ENCODE data around the gene HMGN1. TPM values are rescaled to one million over a fixed set of nuclear protein-coding genes. Genes with fewer than 3 reads are reported as not detected.

Gene HMGN1
- total RNA-seq, 1 experiment from 2014 or later = 516 TPM

- Histone ChIP-seq H4K5ac (ENCODE audit: insufficient read length, low read depth, low read length) (no peak overlapping the region), H3K27me3 (ENCODE audit: insufficient read depth, low read length) (no peaks in the 10 kb centered on the region), H2AFZ (ENCODE audit: low read length) (no peak overlapping the region), H2BK120ac (ENCODE audit: low read depth, low read length, poor library complexity, severe bottlenecking) (no peak overlapping the region), H2BK12ac (ENCODE audit: insufficient read length, low read depth, low read length) (no peak overlapping the region), H3K79me2 (ENCODE audit: insufficient read depth, low read length) (no peaks in the 10 kb centered on the region), H4K8ac (replicated peaks; ENCODE audit: insufficient read length, low read depth, low read length) (no peak overlapping the region), H4K91ac (ENCODE audit: insufficient read length, low read depth, low read length) (no peak overlapping the region), H3K9ac (ENCODE audit: extremely low read depth, insufficient read length, low read length) (no peak overlapping the region), H3K4me2 (ENCODE audit: insufficient read depth, insufficient read length, low read length) (no peak overlapping the region), H4K20me1 (ENCODE audit: control insufficient read depth, insufficient read depth, insufficient read length) (no peaks in the 10 kb centered on the region), H2BK5ac (ENCODE audit: insufficient read length, low read length) (no peak overlapping the region), H2BK15ac (ENCODE audit: low read depth, low read length) (no peak overlapping the region), H3K14ac (ENCODE audit: insufficient read depth, low read length) (no peak overlapping the region), H3K18ac (ENCODE audit: insufficient read length, low read depth, low read length) (no peak overlapping the region), H2BK20ac (ENCODE audit: low read depth, low read length, poor library complexity, severe bottlenecking) (no peak overlapping the region), H2AK5ac (ENCODE audit: insufficient read length, low read length) (no peak overlapping the region), H3T11ph (ENCODE audit: low read length) (no peak overlapping the region), H3K79me1 (ENCODE audit: insufficient read depth, low read depth, low read length, poor library complexity, severe bottlenecking) (no peaks in the 10 kb centered on the region), H3K56ac (ENCODE audit: insufficient read length, low read depth, low read length) (no peak overlapping the region), H3K23ac (ENCODE audit: insufficient read length, low read depth, low read length) (no peak overlapping the region), H3K27ac (ENCODE audit: insufficient read length, low read depth, low read length) (no peak overlapping the region), H3K4ac (ENCODE audit: low read depth, low read length) (no peak overlapping the region), H3K4me1 (ENCODE audit: insufficient read depth, low read length) (no peaks in the 10 kb centered on the region), H3K23me2 (ENCODE audit: insufficient read length, low read depth, low read length, poor library complexity, severe bottlenecking) (peaks cover 4% of the 10 kb centered on the region), H3K9me3 (ENCODE audit: control insufficient read depth, low read depth, low read length) (no peaks in the 10 kb centered on the region)
- WGBS (ENCODE audit: extremely low coverage, insufficient read length, low lambda C conversion rate) = no CpG with 5 or more reads among the region's 6 CpGs
- TF ChIP-seq, protein P1, sequence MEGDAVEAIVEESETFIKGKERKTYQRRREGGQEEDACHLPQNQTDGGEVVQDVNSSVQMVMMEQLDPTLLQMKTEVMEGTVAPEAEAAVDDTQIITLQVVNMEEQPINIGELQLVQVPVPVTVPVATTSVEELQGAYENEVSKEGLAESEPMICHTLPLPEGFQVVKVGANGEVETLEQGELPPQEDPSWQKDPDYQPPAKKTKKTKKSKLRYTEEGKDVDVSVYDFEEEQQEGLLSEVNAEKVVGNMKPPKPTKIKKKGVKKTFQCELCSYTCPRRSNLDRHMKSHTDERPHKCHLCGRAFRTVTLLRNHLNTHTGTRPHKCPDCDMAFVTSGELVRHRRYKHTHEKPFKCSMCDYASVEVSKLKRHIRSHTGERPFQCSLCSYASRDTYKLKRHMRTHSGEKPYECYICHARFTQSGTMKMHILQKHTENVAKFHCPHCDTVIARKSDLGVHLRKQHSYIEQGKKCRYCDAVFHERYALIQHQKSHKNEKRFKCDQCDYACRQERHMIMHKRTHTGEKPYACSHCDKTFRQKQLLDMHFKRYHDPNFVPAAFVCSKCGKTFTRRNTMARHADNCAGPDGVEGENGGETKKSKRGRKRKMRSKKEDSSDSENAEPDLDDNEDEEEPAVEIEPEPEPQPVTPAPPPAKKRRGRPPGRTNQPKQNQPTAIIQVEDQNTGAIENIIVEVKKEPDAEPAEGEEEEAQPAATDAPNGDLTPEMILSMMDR (conservative IDR thresholded peaks at IDR 0.05) = no peak
- Mint-ChIP-seq H3K27ac (no peak overlapping the region), H3K4me1 (peaks cover 6% of the 10 kb centered on the region in 2 experiments; a peak in 3 of 4 replicates), H3K36me3 (ENCODE audit: insufficient read depth in 1 of 3, low read depth in 3 of 3) (no peaks in the 10 kb centered on the region), H3K9me3 (peaks cover 0 to 3% of the 10 kb centered on the region in 2 experiments; a peak in 2 of 5 replicates), H3K27me3 (ENCODE audit: low read depth) (peaks cover 2% of the 10 kb centered on the region; the same call in 1 of the 2 replicates), H3K4me3 (no peak overlapping the region)
- no peak for DNase-seq
Measured at GRCh38 chr21:39319251-39319756, 29.6 kb downstream of the HMGN1 start.

All from H9 (cell line).